Measurements from ENCODE around the gene RFC2.
"Not testable (repeated sequence)": the region's sequence is repeated elsewhere in the genome, so short reads cannot be mapped to it uniquely, and the experiment has no call there.

- TF ChIP-seq CTCF (IDR thresholded peaks at IDR 0.05); POLR2A (IDR thresholded peaks at IDR 0.05; ENCODE audit: low read depth); POLR2AphosphoS5 (IDR thresholded peaks at IDR 0.05); EP300 (IDR thresholded peaks at IDR 0.05): not testable (repeated sequence)
These were observed 5.1 kb downstream of the RFC2 start for GRCh38 chr7:74249058-74249457.
